Adrenal gland (tissue), 5 donors: ENCODE data around the gene XKR7.

Experiments
- CTCF ChIP-seq, 6 experiments: fragments of 450-650 bp in 4 of 6; fragments of 200-600 bp in 2 of 6; sonication (generic) in 1 of 6; IDR thresholded peaks; 1 replicate in 5 of 6; 2 replicates in 1 of 6; pipeline versions ENCODE4 v1.5.1 to v1.8.0; 2016 to 2021; ENCODE audit warnings: antibody characterized with exemption in 6 of 6, mild to moderate bottlenecking in 2 of 6, moderate library complexity in 1 of 6
- POLR2A ChIP-seq, 2 donors: fragments of 450-650 bp; IDR thresholded peaks; one replicate each; pipeline ENCODE4 v1.6.1; 2017; ENCODE audit warnings: antibody characterized with exemption in 2 of 2, mild to moderate bottlenecking in 2 of 2, moderate library complexity in 1 of 2
- donor health status: DM: no; HTN: no; CAD: no.

DNA sequence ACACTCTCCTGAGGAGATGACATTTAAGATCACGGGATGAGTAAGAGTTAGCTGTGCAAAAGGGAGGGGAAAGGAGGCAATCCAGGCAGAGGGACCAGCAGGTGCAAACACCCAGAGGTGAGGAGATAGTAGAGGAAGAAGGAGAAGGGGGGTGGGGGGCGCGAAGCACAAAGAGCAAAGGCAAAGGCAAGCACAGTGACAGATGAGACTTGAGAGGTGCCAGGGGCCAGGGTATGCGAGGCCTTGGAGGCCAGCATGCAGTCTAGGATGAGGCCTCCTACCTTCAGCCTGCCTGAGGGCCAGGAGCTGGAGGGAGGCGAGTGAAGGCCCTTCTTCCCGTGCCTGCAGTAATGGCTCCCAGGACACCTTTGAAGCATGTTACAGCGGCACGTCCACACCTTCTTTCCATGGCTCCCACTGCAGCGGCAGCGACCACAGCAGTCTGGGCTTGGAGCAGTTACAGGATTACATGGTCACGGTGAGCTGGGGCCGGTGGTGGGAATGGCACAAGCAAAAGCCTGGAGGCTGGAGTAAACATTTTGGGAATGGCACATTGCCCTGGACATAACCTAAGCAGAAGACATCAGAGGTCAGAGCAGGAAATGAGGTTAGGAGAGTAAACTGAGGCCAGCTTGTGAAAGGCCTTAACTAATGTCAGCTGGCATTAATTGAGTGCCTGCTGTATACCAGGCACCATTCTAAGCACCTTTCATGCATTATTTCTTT lies 60.9 kb downstream of the XKR7 start:
- no peak for TF ChIP-seq CTCF (IDR thresholded peaks at IDR 0.05)
- no peak for TF ChIP-seq POLR2A (IDR thresholded peaks at IDR 0.05)
